MCF 10A (cell line): ENCODE measurements around the gene KCNIP3. TPM values are rescaled to one million over a fixed set of nuclear protein-coding genes. Genes with fewer than 3 reads are reported as not detected.

Source experiments
- BruUV-seq: library from RNA; stranded (reverse); fragments of 400-500 nt; replicated peaks from 2 replicates; lab custom pipeline; 2021; lab: Mats Ljungman, UMichigan
- CTCF ChIA-PET: fragments of 300-600 bp; sonication (Branson Sonifier 250); formaldehyde crosslinking; extraction: SDS; loops from one replicate; lab custom pipeline; 2021; ENCODE audit warnings: antibody characterized with exemption, inconsistent platforms; lab: Yijun Ruan, JAX
- POLR2A ChIA-PET: fragments of 300-600, 350-650 bp; sonication (Branson Sonifier 250); formaldehyde crosslinking; extraction: SDS; loops from one replicate; lab custom pipeline; 2020; ENCODE audit warnings: antibody characterized with exemption, inconsistent platforms; lab: Yijun Ruan, JAX
- DNase-seq: peaks from one replicate; pipeline ENCODE4 v3.0.0-alpha.2; 2018; ENCODE audit not compliant: unreplicated experiment
- H3K27ac Mint-ChIP-seq: one replicate; pipeline ENCODE4 v1.8.0; 2022; ENCODE audit warnings: mild to moderate bottlenecking, low read depth, mixed read lengths; ENCODE audit not compliant: unreplicated experiment
- H3K27me3 Mint-ChIP-seq: one replicate; pipeline ENCODE4 v1.8.0; 2022; ENCODE audit warnings: mixed read lengths; ENCODE audit not compliant: insufficient read depth, unreplicated experiment
- H3K36me3 Mint-ChIP-seq: one replicate; pipeline ENCODE4 v1.8.0; 2022; ENCODE audit warnings: mild to moderate bottlenecking, moderate library complexity, mixed read lengths; ENCODE audit not compliant: insufficient read depth, unreplicated experiment
- H3K4me1 Mint-ChIP-seq: one replicate; pipeline ENCODE4 v1.8.0; 2022; ENCODE audit warnings: mixed read lengths; ENCODE audit not compliant: insufficient read depth, unreplicated experiment
- H3K4me3 Mint-ChIP-seq: one replicate; pipeline ENCODE4 v1.8.0; 2022; ENCODE audit warnings: mild to moderate bottlenecking, moderate library complexity, mixed read lengths; ENCODE audit not compliant: unreplicated experiment
- H3K9me3 Mint-ChIP-seq: one replicate; pipeline ENCODE4 v1.8.0; 2022; ENCODE audit warnings: mixed read lengths; ENCODE audit not compliant: unreplicated experiment
- CTCF ChIP-seq: fragments of 200-600 bp; IDR thresholded peaks from one replicate; pipeline ENCODE4 v1.8.0; 2022; ENCODE audit warnings: antibody characterized with exemption, mild to moderate bottlenecking; ENCODE audit not compliant: unreplicated experiment
- intact Hi-C: fragments of 100-400 bp; cut with micrococcal nuclease; formaldehyde crosslinking; loops from 2 replicates; pipeline ENCODE4 v1.14.1; 2022
- total RNA-seq: library from RNA; stranded (reverse); gene quantifications from 2 replicates; pipeline ENCODE4 v1.2.3, GENCODE V29; 2022

Gene KCNIP3
- total RNA-seq, 1 experiment from 2014 or later, result 15.6 TPM

GRCh38 chr2:95382192-95382591 lies 85.0 kb downstream of the KCNIP3 start:
- CTCF ChIA-PET, result interaction anchor here (1.3 kb wide), 1 partner anchor 9 kb away, joined by 3 read pairs; no protein-coding TSS in a partner anchor
- H3K27me3 Mint-ChIP-seq, result no peaks in the 10 kb centered on the region
- peaks cover 44% of the 10 kb centered on the region for H3K36me3 Mint-ChIP-seq
- intact Hi-C loops, result no loop called here
- peaks cover 15% of the 10 kb centered on the region for H3K4me1 Mint-ChIP-seq
- no peaks in the 10 kb centered on the region for H3K9me3 Mint-ChIP-seq
- POLR2A ChIA-PET, result no interaction called here
- H3K27ac Mint-ChIP-seq, result no peak overlapping the region
- DNase-seq, result no peak
- TF ChIP-seq CTCF, result no peak
- no TSS peak for BruUV-seq
- H3K4me3 Mint-ChIP-seq, result no peak overlapping the region

- intact Hi-C loops, result no loop called here
- H3K36me3 Mint-ChIP-seq, result peaks cover 36% of the 10 kb centered on the region
- no peaks in the 10 kb centered on the region for H3K9me3 Mint-ChIP-seq
- no peak overlapping the region for H3K4me3 Mint-ChIP-seq
- no peak for TF ChIP-seq CTCF
- BruUV-seq, result no TSS peak
- CTCF ChIA-PET, result interaction anchor here (0.5 to 1.2 kb wide), 5 partner anchors 30 to 348 kb away, joined by 3 to 4 read pairs (median 3); no protein-coding TSS in a partner anchor
- POLR2A ChIA-PET, result interaction anchor here (0.7 kb wide), 1 partner anchor 62 kb away, joined by 3 read pairs; no protein-coding TSS in a partner anchor
- peaks cover 15% of the 10 kb centered on the region for H3K4me1 Mint-ChIP-seq
- DNase-seq, result no peak
- H3K27me3 Mint-ChIP-seq, result no peaks in the 10 kb centered on the region
- H3K27ac Mint-ChIP-seq, result no peak overlapping the region
These were observed 85.8 kb downstream of the KCNIP3 start for GRCh38 chr2:95382686-95383634.

GRCh38 chr2:95383635-95384027 lies 86.5 kb downstream of the KCNIP3 start:
- CTCF ChIA-PET, result interaction anchor here (0.5 to 1.3 kb wide), 6 partner anchors 19 to 347 kb away, joined by 3 to 6 read pairs (median 3); partner anchors contain the start of gene FAHD2A

More at GRCh38 chr2:95383635-95384027, 86.5 kb downstream of the KCNIP3 start:
- no peak for TF ChIP-seq CTCF
- POLR2A ChIA-PET, result interaction anchor here (0.7 kb wide), 1 partner anchor 62 kb away, joined by 3 read pairs; no protein-coding TSS in a partner anchor
- Mint-ChIP-seq H3K4me1 (peaks cover 15% of the 10 kb centered on the region), H3K4me3 (no peak overlapping the region), H3K9me3 (no peaks in the 10 kb centered on the region), H3K27me3 (no peaks in the 10 kb centered on the region), H3K36me3 (peaks cover 36% of the 10 kb centered on the region), H3K27ac (peak overlapping the region; percentile 74)
- BruUV-seq, result no TSS peak
- intact Hi-C loops, result no loop called here
- DNase-seq, result no peak
